ENCODE data around the gene UQCR10.

GRCh38 chr22:29742326-29742725 lies 24.8 kb upstream of the UQCR10 start:
- TF ChIP-seq POLR2AphosphoS5 (IDR thresholded peaks at IDR 0.05; ENCODE audit: low read depth) = no peak
- TF ChIP-seq, protein P1, sequence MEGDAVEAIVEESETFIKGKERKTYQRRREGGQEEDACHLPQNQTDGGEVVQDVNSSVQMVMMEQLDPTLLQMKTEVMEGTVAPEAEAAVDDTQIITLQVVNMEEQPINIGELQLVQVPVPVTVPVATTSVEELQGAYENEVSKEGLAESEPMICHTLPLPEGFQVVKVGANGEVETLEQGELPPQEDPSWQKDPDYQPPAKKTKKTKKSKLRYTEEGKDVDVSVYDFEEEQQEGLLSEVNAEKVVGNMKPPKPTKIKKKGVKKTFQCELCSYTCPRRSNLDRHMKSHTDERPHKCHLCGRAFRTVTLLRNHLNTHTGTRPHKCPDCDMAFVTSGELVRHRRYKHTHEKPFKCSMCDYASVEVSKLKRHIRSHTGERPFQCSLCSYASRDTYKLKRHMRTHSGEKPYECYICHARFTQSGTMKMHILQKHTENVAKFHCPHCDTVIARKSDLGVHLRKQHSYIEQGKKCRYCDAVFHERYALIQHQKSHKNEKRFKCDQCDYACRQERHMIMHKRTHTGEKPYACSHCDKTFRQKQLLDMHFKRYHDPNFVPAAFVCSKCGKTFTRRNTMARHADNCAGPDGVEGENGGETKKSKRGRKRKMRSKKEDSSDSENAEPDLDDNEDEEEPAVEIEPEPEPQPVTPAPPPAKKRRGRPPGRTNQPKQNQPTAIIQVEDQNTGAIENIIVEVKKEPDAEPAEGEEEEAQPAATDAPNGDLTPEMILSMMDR (IDR thresholded peaks at IDR 0.05; ENCODE audit: insufficient read depth, low read length) = no peak
- TF ChIP-seq SPI1 (IDR thresholded peaks at IDR 0.05; ENCODE audit: borderline replicate concordance, low read depth) = no peak
- TF ChIP-seq, protein P2, sequence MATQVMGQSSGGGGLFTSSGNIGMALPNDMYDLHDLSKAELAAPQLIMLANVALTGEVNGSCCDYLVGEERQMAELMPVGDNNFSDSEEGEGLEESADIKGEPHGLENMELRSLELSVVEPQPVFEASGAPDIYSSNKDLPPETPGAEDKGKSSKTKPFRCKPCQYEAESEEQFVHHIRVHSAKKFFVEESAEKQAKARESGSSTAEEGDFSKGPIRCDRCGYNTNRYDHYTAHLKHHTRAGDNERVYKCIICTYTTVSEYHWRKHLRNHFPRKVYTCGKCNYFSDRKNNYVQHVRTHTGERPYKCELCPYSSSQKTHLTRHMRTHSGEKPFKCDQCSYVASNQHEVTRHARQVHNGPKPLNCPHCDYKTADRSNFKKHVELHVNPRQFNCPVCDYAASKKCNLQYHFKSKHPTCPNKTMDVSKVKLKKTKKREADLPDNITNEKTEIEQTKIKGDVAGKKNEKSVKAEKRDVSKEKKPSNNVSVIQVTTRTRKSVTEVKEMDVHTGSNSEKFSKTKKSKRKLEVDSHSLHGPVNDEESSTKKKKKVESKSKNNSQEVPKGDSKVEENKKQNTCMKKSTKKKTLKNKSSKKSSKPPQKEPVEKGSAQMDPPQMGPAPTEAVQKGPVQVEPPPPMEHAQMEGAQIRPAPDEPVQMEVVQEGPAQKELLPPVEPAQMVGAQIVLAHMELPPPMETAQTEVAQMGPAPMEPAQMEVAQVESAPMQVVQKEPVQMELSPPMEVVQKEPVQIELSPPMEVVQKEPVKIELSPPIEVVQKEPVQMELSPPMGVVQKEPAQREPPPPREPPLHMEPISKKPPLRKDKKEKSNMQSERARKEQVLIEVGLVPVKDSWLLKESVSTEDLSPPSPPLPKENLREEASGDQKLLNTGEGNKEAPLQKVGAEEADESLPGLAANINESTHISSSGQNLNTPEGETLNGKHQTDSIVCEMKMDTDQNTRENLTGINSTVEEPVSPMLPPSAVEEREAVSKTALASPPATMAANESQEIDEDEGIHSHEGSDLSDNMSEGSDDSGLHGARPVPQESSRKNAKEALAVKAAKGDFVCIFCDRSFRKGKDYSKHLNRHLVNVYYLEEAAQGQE (IDR thresholded peaks at IDR 0.05; ENCODE audit: insufficient replicate concordance, low read depth) = no peak
